ENCODE results near the gene CKB. TPM values are rescaled to one million over a fixed set of nuclear protein-coding genes. Genes with fewer than 3 reads are reported as not detected.

The CKB gene
- total RNA-seq, 6 donors from 2014 or later: 168 to 303 (median 231) TPM

- Histone ChIP-seq H3K27ac (no peak overlapping the region), H3K4me1 (no peaks in the 10 kb centered on the region), H3K9me3 (no peaks in the 10 kb centered on the region), H3K4me3 (no peak overlapping the region), H3K27me3 (no peaks in the 10 kb centered on the region), H3K36me3 (peaks cover 35 to 95% (median 70%) of the 10 kb centered on the region in 4 donors)
- TF ChIP-seq POLR2AphosphoS5 (IDR thresholded peaks at IDR 0.05) (no peak), EP300 (IDR thresholded peaks at IDR 0.05) (no peak), POLR2A (IDR thresholded peaks at IDR 0.05) (no peak)
- ATAC-seq (ENCODE audit: low FRiP score in 2 of 2) (no peak), DNase-seq (no peak)
- WGBS, 2 donors: 83 to 90% methylated on average over 5 of the region's 5 CpGs
Measured at GRCh38 chr14:103472939-103473338, 49.7 kb downstream of the CKB start.

Small RNA genes within 50 kb of the gene (small RNA-seq; reads per million reads assigned to genes)
- gene RNU4-68P (0 to 13.6 (median 0.03) reads per million in 4 donors), gene RNU7-160P (0 reads per million in 4 donors)

Other genes starting within 250 kb of the CKB start
- gene EIF5, start 188.6 kb downstream of the CKB start, total RNA-seq: 100 to 1,000 TPM; 103 to 265 (median 176) TPM
- gene MARK3, start 137.4 kb downstream of the CKB start, total RNA-seq: 100 to 1,000 TPM in 5 of 6 donors, 10 to 100 TPM in 1; 84.5 to 190 (median 132) TPM
- 10 to 100 TPM in 5 of 6 donors, 1 to 10 TPM in 1; 6.7 to 25.1 (median 15.0) TPM for gene TRMT61A, start 6.4 kb upstream of the CKB start, total RNA-seq
- gene BAG5, start 39.8 kb upstream of the CKB start, total RNA-seq: 10 to 100 TPM; 12.6 to 36.9 (median 27.1) TPM
- 10 to 100 TPM; 12.6 to 38.3 (median 28.6) TPM for gene COA8, start 40.1 kb upstream of the CKB start, total RNA-seq
- 100 to 1,000 TPM; 175 to 614 (median 267) TPM for gene KLC1, start 106.4 kb upstream of the CKB start, total RNA-seq
- 10 to 100 TPM in 1 of 6 donors, 1 to 10 TPM in 5; 2.4 to 16.8 (median 5.8) TPM for gene XRCC3, start 192.6 kb upstream of the CKB start, total RNA-seq
- 10 to 100 TPM; 29.3 to 92.1 (median 65.5) TPM for gene ZFYVE21, start 193.0 kb upstream of the CKB start, total RNA-seq